CD4-positive, alpha-beta T cell (primary cell): ENCODE results near the gene MAP3K19. TPM values are rescaled to one million over a fixed set of nuclear protein-coding genes. Genes with fewer than 3 reads are reported as not detected.

Experiments used
- ATAC-seq: fragments of 200-7000 bp; cut with Tn5 transposase; one replicate; pipeline ENCODE4 v1.10.0; 2022; ENCODE audit warnings: mild to moderate bottlenecking; ENCODE audit not compliant: poor library complexity
- CTCF ChIA-PET: fragments of 350-600 bp; sonication (Branson Sonifier 250); formaldehyde crosslinking; loops from one replicate; lab custom pipeline; 2021; ENCODE audit warnings: antibody characterized with exemption, inconsistent platforms; lab: Charles Lee
- POLR2A ChIA-PET: fragments of 350-600 bp; sonication (Branson Sonifier 250); formaldehyde crosslinking; loops from one replicate; lab custom pipeline; 2021; ENCODE audit warnings: antibody characterized with exemption, inconsistent platforms; lab: Charles Lee
- DNase-seq, 14 experiments: peaks; one replicate each; pipeline ENCODE4 v3.0.0-alpha.2; 2013 to 2020; ENCODE audit warnings: mixed read lengths in 2 of 14
- H3K27ac ChIP-seq, 2 donors: one replicate each; pipeline versions ENCODE4 v1.5.1 to v1.7.0; 2013; ENCODE audit warnings: low read length in 2 of 2, low read depth in 1 of 2, mild to moderate bottlenecking in 1 of 2
- H3K27me3 ChIP-seq, 2 experiments: 1 replicate in 1 of 2; 2 replicates in 1 of 2; pipeline versions ENCODE4 v1.6.1 to v1.7.0; 2013; ENCODE audit warnings: low read length in 2 of 2, control low read depth in 1 of 2, mild to moderate bottlenecking in 1 of 2, moderate library complexity in 1 of 2; ENCODE audit not compliant: insufficient read depth in 2 of 2, control insufficient read depth in 1 of 2
- H3K36me3 ChIP-seq: one replicate; pipeline ENCODE4 v1.6.1; 2013; ENCODE audit warnings: low read length, control low read depth; ENCODE audit not compliant: insufficient read depth
- H3K4me1 ChIP-seq: one replicate; pipeline ENCODE4 v1.6.1; 2013; ENCODE audit warnings: low read length, control low read depth; ENCODE audit not compliant: insufficient read depth
- H3K4me3 ChIP-seq: one replicate; pipeline ENCODE4 v1.5.1; 2013; ENCODE audit warnings: mild to moderate bottlenecking, low read length, moderate library complexity
- H3K9me3 ChIP-seq, 2 experiments: 1 replicate in 1 of 2; 2 replicates in 1 of 2; pipeline versions ENCODE4 v1.6.1 to v1.7.0; 2013; ENCODE audit warnings: low read length in 2 of 2, mild to moderate bottlenecking in 2 of 2, control low read depth in 1 of 2, moderate library complexity in 1 of 2; ENCODE audit not compliant: control insufficient read depth in 1 of 2, insufficient read depth in 1 of 2
- H3K27ac Mint-ChIP-seq: one replicate; pipeline ENCODE4 v1.8.0; 2020; ENCODE audit warnings: mixed read lengths
- H3K27me3 Mint-ChIP-seq: one replicate; pipeline ENCODE4 v1.8.0; 2021; ENCODE audit warnings: mixed read lengths
- H3K36me3 Mint-ChIP-seq: one replicate; pipeline ENCODE4 v1.8.0; 2021; ENCODE audit warnings: low read depth, mixed read lengths
- H3K4me1 Mint-ChIP-seq: one replicate; pipeline ENCODE4 v1.8.0; 2021; ENCODE audit warnings: low read depth, mixed read lengths
- H3K4me3 Mint-ChIP-seq: one replicate; pipeline ENCODE4 v1.8.0; 2020; ENCODE audit warnings: mild to moderate bottlenecking, mixed read lengths
- H3K9me3 Mint-ChIP-seq: one replicate; pipeline ENCODE4 v1.8.0; 2020; ENCODE audit warnings: mixed read lengths
- CTCF ChIP-seq: fragments of 200-600 bp; IDR thresholded peaks from one replicate; pipeline ENCODE4 v1.8.0; 2022; ENCODE audit warnings: antibody characterized with exemption, mild to moderate bottlenecking
- intact Hi-C, 2 experiments: fragments of 100-400 bp; cut with DNase I in 1 of 2; cut with micrococcal nuclease in 1 of 2; formaldehyde crosslinking; loops; one replicate each; pipeline versions ENCODE4 v1.15.1 to v1.9.0; 2023 to 2025; cut with DNase I, micrococcal nuclease
- total RNA-seq, 174 experiments: library from RNA in 2 of 174; stranded (reverse) in 2 of 174; gene quantifications; one replicate each; pipeline ENCODE4 v1.2.3 and lab custom pipeline; 2021 to 2026

The MAP3K19 gene
- total RNA-seq, 2 experiments from 2014 or later: not detected

- ChIA-PET POLR2A (no interaction called here), CTCF (no interaction called here)
- H3K27me3 ChIP-seq: no peaks in the 10 kb centered on the region
- H3K4me1 ChIP-seq: peaks cover 12% of the 10 kb centered on the region
- no peak for TF ChIP-seq CTCF
- peaks cover 30% of the 10 kb centered on the region for H3K4me1 Mint-ChIP-seq
- H3K27me3 Mint-ChIP-seq: no peaks in the 10 kb centered on the region
- no peaks in the 10 kb centered on the region for H3K36me3 ChIP-seq
- DNase-seq (no peak), ATAC-seq (no peak)
- H3K27ac ChIP-seq: no peak overlapping the region
- peak overlapping the region; percentile 62 for H3K4me3 Mint-ChIP-seq
- H3K9me3 Mint-ChIP-seq: no peaks in the 10 kb centered on the region
- no peaks in the 10 kb centered on the region for H3K9me3 ChIP-seq
- H3K27ac Mint-ChIP-seq: peak overlapping the region; percentile 99
- H3K36me3 Mint-ChIP-seq: peaks cover 29% of the 10 kb centered on the region
- no peak overlapping the region for H3K4me3 ChIP-seq
- intact Hi-C loops: loop anchor here (2.0 to 10.0 kb wide), 4 partner anchors 52 to 1087 kb away; partner anchors contain the start of gene MCM6 (in 1 of the 2)
Observed at GRCh38 chr2:135050684-135051083, 3.4 kb upstream of the MAP3K19 start.

DNA sequence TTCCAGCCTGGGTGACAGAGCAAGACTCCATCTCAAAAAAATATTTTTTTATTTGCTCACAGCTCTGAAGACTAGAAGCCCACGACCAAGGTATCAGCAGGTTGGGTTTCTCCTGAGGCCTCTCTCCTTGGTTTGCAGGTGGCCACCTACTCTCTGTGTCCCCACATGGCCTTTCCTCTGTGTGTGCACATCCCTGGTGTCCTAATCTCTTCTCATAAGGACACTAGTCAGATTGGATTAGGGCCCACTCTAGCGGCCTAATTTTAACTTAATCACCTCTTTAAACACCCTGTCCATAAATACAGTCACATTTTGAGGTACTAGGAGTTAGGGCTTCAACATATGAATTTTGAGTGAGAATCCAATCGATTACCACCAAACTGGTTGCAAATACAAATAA, 2.9 kb upstream of the MAP3K19 start:
- Histone ChIP-seq H3K4me3 (no peak overlapping the region), H3K27me3 (no peaks in the 10 kb centered on the region), H3K9me3 (no peaks in the 10 kb centered on the region), H3K4me1 (peaks cover 9% of the 10 kb centered on the region), H3K27ac (no peak overlapping the region), H3K36me3 (no peaks in the 10 kb centered on the region)
- H3K4me3 Mint-ChIP-seq: no peak overlapping the region
- ATAC-seq: no peak
- intact Hi-C loops: loop anchor here (2.0 to 10.0 kb wide), 4 partner anchors 52 to 1087 kb away; partner anchors contain the start of gene MCM6 (in 1 of the 2)
- CTCF ChIA-PET: no interaction called here
- no peaks in the 10 kb centered on the region for H3K27me3 Mint-ChIP-seq
- H3K4me1 Mint-ChIP-seq: peaks cover 26% of the 10 kb centered on the region
- no peaks in the 10 kb centered on the region for H3K9me3 Mint-ChIP-seq
- peak overlapping the region; percentile 99 for H3K27ac Mint-ChIP-seq
- no peak for DNase-seq
- TF ChIP-seq CTCF: no peak
- H3K36me3 Mint-ChIP-seq: peaks cover 26% of the 10 kb centered on the region
- POLR2A ChIA-PET: no interaction called here

DNA sequence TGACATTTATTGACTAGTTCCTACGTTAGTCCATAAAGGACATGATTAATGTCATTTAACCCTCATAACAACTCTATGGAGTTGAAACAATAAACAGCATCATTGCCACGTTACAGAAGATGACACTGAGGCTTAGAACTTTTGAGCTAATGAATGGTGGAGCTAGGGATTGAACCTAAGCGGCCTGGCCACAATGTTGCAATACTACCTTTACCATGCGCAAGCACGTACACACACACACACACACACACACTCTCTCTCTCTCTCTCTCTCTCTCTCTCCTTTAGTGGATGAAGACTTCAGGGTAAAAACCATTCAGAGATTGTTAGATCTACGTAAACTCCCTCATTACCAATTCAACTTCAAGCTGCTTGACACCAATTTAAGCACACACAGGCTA, 875 bp upstream of the MAP3K19 start:
- H3K4me3 Mint-ChIP-seq: no peak overlapping the region
- peaks cover 6% of the 10 kb centered on the region for H3K4me1 Mint-ChIP-seq
- H3K9me3 Mint-ChIP-seq: no peaks in the 10 kb centered on the region
- no peak overlapping the region for H3K4me3 ChIP-seq
- peaks cover 4% of the 10 kb centered on the region for H3K27me3 Mint-ChIP-seq
- no peak for TF ChIP-seq CTCF
- no peak for DNase-seq
- no peaks in the 10 kb centered on the region for H3K9me3 ChIP-seq
- no peak overlapping the region for H3K27ac Mint-ChIP-seq
- H3K27me3 ChIP-seq: no peaks in the 10 kb centered on the region
- no peaks in the 10 kb centered on the region for H3K36me3 ChIP-seq
- H3K36me3 Mint-ChIP-seq: peaks cover 8% of the 10 kb centered on the region
- CTCF ChIA-PET: no interaction called here
- POLR2A ChIA-PET: no interaction called here
- no peak for ATAC-seq
- peaks cover 4% of the 10 kb centered on the region for H3K4me1 ChIP-seq
- no peak overlapping the region for H3K27ac ChIP-seq
- intact Hi-C loops: no loop called here
